Measurements from ENCODE around the gene MYOZ3.

DNA sequence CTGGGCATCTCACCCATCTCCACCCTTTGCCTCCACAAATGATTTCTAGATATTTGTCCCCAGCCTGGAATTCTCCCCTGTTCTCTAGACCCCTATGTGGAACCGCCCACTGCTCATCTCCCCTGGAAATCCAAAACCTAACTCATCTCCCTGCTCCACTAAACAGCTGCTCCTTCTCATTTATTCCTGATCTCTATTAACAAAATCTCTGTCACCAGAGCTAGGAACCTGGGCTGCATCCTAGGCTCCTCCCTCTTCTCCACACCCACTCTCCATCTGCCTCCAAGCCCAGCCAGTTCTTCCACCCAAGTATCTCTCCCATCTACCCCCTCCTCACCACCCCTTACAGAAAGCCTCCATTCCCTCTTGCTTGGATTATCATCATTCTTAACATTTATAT lies 44.5 kb upstream of the MYOZ3 start:
- TF ChIP-seq CTCF (IDR thresholded peaks at IDR 0.05 in 2 of 3, conservative IDR thresholded peaks at IDR 0.05 in 1 of 3; ENCODE audit: borderline replicate concordance in 1 of 3, insufficient read depth in 1 of 3, low read depth in 2 of 3, low read length in 2 of 3) (no peak), EZH2 (IDR thresholded peaks at IDR 0.05) (no peak), POLR2A (IDR thresholded peaks at IDR 0.05; ENCODE audit: borderline replicate concordance, extremely low read depth, insufficient read depth, insufficient read length) (no peak), TCF7L2 (IDR thresholded peaks at IDR 0.05; ENCODE audit: borderline replicate concordance, extremely low read depth, insufficient read depth, insufficient read length) (no peak), FOSL1 (IDR thresholded peaks at IDR 0.05; ENCODE audit: low read depth) (no peak)
- TF ChIP-seq, protein P1, sequence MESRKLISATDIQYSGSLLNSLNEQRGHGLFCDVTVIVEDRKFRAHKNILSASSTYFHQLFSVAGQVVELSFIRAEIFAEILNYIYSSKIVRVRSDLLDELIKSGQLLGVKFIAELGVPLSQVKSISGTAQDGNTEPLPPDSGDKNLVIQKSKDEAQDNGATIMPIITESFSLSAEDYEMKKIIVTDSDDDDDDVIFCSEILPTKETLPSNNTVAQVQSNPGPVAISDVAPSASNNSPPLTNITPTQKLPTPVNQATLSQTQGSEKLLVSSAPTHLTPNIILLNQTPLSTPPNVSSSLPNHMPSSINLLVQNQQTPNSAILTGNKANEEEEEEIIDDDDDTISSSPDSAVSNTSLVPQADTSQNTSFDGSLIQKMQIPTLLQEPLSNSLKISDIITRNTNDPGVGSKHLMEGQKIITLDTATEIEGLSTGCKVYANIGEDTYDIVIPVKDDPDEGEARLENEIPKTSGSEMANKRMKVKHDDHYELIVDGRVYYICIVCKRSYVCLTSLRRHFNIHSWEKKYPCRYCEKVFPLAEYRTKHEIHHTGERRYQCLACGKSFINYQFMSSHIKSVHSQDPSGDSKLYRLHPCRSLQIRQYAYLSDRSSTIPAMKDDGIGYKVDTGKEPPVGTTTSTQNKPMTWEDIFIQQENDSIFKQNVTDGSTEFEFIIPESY (IDR thresholded peaks at IDR 0.05; ENCODE audit: extremely low read depth, insufficient replicate concordance, low read length) = no peak

All from HCT116 (cell line).